Fibroblast of skin of scalp (primary cell): ENCODE measurements around the gene MACROH2A1.

Source experiments
- DNase-seq: peaks from one replicate; pipeline ENCODE4 v3.0.0-alpha.2; 2013

The MACROH2A1 gene

GRCh38 chr5:135353952-135354721, 44.9 kb downstream of the MACROH2A1 start:
- DNase-seq: peak; percentile 94

- DNase-seq: no peak
These were observed 48.5 kb downstream of the MACROH2A1 start for GRCh38 chr5:135350536-135350935.

- no peak for DNase-seq
These were observed 49.1 kb downstream of the MACROH2A1 start for GRCh38 chr5:135349886-135350285.

DNA sequence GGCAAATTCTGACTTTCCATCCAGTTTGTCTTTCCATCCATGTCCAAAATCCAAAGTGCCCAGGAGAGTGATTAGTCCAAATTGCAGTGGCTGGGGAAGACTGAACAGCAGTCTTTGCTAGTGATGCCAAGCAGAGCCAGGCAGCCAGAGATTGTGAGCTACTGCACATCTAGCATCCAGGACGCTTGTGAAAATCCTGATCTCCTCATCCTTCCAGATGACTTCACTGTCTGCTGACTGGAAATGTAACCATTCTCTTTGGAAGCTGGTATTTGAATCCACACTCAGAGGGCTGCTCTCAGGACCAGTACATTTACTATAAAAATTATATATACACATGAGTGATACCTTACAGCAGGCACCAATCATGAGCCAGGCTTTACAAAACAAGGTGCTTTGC, 49.6 kb downstream of the MACROH2A1 start:
- DNase-seq: no peak

- no peak for DNase-seq
These were observed 50.1 kb downstream of the MACROH2A1 start for GRCh38 chr5:135348918-135349317.

GRCh38 chr5:135347392-135347791, 51.6 kb downstream of the MACROH2A1 start:
- DNase-seq: no peak

- no peak for DNase-seq
These were observed 52.9 kb downstream of the MACROH2A1 start for GRCh38 chr5:135345956-135346731.

DNA sequence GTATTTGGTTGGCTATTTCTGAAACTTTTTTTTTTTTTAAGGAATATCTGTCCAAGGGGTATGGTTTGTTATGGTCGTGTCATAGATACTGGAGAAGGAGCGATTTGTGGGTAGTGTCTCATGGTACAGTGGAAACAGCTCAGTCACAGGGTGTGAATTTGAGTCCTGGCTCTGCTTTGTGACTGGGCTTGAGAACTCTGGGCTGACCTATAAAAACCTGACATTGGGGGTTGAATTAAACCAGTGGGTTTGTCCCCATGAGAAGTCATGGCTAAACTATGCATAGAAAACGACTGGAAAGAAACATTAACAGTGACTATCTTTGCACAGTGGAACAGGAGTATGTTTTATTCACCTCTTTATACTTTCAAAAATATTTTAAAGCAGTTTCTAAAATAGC, 54.7 kb downstream of the MACROH2A1 start:
- peak; percentile 25 for DNase-seq

DNA sequence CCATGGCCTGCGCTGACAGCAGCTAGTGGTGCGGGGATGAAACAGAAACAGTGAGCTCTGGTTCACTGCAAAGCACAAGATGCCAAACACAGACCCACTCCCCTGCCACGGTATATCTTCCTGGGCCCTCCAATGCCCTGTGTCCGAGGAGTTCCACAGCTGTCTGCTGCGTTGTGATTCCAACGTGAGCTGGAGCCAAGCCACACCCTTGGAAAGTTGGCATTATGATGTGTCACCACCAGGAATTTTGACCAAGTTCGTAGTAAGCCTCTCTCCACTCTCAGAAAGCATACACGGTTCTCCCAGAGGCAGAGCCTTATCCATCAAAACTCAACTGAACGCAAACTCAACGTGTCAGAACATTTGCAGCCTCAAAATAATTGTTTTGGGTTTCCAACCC, 55.6 kb downstream of the MACROH2A1 start:
- peak; percentile 18 for DNase-seq

GRCh38 chr5:135342551-135342875, 56.5 kb downstream of the MACROH2A1 start:
- no peak for DNase-seq

DNA sequence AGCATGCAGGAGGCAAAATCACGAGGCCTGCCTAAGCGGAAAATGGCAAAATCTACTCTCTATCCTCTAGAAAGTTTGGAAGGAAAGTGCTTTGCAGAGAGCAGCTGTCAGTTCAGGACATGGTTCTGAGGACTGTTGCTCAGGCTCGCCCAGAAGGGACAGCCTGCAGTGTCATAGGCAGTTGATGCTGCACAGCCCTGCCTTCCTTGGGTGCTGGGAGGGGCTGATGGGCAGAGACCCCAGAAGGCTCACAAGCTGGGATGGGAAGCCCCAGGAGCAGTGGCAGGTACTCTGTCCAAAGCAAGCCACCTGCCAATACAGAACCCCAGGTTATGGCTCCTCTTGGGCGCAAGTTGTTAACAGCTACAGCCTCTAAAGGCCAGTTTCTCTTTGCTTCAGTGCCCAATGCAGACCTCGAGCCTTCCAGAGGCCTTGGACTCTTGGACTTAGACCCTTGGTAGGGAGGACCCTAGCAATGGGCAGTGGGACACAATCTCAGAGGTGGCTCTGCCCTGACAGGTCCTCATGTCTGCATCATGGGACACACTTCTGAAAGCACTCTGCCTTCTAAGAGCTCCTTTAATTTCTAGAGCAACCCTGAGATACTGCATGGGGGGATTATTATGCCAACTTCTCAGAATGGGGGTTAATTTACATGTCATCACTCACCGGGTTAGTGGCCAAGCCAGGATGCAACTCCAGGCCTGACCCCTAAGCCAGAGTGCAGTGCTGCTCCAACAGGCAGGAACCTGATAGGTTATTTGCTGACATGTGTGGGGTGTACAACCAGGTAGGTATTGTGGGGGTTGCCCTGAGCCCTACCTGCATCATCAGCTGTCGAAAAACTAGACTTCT, 57.1 kb downstream of the MACROH2A1 start:
- no peak for DNase-seq

- DNase-seq: no peak
These were observed 57.9 kb downstream of the MACROH2A1 start for GRCh38 chr5:135341016-135341666.

- DNase-seq: no peak
These were observed 58.5 kb downstream of the MACROH2A1 start for GRCh38 chr5:135340568-135340967.

- DNase-seq: no peak
These were observed 59.4 kb downstream of the MACROH2A1 start for GRCh38 chr5:135339623-135340022.

DNA sequence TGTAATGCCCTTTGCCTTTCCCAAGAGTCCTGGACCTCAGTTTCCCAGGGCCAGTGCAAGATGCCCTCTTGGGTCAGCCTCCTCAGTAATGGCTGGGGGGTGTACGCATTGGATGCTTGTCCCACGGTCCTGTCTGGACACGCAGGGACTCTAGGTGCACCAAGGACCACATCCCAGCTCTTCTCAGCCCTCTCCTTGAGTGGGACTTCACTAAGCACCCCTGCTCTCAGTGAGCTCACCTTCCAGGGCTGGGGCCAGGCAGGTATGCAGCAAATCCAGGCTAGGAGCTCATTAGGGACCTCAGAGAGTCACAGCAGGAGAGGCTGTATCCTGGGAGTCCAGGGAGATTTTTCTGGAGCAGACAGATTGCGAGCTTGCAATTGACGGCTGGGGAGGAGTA, 59.8 kb downstream of the MACROH2A1 start:
- DNase-seq: no peak

DNA sequence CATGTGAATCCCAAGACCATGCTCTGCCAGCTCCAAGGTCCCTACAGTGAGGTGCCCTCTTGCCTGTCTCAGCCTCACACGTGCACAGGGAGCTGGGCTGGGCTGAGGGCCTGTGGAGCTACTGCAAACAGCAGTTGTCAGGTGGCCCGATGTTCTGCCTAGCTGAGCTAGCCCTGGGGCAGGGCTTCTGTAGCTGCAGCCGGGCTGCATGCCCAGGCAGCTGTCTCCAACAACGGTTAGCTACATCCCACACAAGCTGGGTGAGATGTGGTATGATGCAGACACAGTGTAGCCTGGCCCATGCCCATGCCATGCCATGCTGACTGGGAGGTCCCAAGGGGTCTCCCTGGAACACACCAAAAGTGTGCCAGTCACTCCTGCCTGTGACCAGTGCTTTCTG, 62.0 kb downstream of the MACROH2A1 start:
- no peak for DNase-seq

DNA sequence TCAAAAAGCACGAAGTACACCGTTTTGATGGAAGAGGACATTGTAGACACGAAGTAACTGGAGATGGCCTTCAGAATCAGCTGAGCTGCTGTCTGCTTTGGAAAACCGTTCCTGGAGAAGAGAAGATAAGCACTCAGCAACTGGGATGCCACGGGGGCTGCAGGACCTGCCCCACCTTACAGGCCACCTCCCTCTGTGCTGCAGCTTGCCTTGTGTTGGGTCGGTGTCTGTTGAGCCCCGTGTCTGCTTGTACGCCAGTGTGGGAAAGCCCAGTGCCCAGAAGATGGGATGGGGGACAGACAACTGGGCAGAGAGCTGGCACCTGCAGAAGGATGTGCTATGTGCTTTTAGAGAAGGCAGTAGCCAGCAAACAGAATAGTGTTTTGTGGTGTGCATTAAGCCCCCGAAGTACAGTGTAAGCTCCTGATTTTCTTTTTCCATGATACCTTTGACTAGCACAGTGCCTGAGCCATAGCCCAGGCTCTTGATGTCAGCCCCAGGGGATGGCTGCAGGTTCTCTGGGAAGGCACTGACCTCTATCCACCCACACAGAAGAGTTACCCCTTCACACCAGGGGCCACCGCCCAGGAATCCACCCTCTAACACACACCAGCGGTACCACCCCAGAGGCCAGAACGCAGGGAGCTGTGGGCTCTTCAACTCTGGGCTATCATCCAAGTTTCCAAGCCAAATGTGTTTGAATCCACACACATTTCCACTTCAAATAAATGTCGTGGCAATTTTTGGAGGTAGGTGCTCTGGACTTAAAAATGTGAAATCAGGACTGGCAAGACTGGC, 63.8 kb downstream of the MACROH2A1 start:
- DNase-seq: no peak

DNA sequence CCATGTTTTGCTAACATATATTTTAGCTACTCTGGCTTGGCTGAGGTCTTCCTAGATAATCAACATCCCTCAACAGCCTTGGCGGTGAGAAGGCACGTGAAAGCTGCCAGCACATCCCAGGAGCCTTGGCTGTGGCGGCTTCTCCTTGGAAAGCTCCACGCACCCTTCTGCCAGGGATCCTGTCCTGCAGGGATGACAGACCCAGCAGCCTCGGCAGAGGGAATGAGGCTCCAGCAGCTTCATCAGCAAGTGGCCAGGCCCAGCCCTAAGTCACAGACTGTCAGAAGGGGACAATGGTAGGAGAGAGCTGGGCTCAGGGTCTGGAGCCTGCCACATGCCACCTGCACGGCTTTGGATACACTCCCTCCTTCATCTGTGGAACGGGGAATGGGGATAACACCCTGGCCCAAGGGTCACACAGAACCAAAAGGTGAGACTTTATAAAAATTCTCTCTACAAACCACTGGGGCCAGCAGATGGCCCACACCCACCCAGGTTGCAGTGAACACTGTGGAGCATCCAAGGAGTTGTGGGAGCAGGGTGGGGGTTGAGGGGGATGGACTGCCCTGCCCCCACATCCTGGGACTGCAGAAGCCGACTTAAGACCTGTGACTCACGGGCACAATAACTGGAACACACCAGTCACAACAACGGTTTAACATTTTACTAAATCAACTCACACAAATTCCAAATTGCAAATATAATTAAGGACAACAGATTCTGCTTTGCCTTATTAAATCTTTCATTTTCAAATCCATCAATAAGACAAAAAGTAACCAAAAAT, 65.1 kb downstream of the MACROH2A1 start:
- DNase-seq: no peak

DNA sequence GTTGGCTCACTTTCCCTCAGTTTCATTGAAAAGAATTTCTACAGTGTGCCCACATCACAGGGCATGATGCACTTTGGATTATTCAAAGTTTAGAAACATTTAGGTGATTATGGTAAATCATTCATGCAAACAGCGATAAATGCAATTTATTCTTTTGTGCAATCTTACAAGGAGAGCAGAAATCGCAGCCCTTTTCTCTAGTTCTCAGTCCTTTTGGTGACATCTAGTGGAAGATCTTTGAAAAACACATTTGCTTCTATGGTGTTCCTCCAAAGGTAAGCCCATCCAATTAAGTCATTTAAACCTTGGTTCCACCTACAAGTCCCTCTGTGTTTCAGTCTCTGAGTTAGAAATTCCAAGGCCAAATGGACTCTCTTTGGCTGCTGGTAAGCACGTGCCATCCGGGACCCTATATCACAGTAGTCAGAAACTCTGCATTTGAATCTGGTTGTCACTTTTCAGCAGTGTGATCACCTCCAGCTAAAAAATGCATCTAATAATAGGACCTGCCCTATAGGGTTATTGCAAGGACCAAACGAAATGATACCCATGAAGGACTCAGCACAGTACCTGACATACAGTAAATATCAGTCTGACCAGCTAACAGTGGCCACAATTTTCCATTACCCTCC, 66.4 kb downstream of the MACROH2A1 start:
- peak; percentile 63 for DNase-seq

DNA sequence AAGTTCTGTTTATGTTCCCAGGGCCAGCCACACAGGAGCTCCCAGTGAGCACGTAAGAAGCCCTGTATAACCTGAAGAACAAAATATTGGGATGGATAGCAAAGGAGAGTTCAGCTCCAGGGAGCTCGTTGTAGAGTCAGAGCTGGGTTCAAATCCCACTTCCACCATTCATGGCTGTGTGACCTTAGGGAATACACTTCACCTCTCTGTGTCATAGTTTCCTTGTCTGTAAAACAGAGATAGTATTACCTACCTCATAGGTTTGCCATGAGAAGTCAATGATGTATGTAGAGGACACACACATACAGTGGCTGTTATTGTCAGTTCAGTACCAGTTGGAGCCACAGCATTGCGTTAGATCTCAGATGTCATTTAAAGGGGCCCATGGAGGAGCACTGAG, 67.4 kb downstream of the MACROH2A1 start:
- DNase-seq: no peak

- DNase-seq: no peak
These were observed 68.3 kb downstream of the MACROH2A1 start for GRCh38 chr5:135330798-135331096.
